Hepatocyte (in vitro differentiated cells): Measurements from ENCODE around the gene MMP15. TPM values are rescaled to one million over a fixed set of nuclear protein-coding genes. Genes with fewer than 3 reads are reported as not detected.

Experiments used
- DNase-seq: peaks from one replicate; pipeline ENCODE4 v3.0.0-alpha.2; 2016; ENCODE audit warnings: low spot score
- H2AFZ ChIP-seq: fragments of 200-600 bp; sonication (generic); 2 replicates; pipeline ENCODE4 v1.6.0; 2016; ENCODE audit warnings: antibody characterized with exemption, mild to moderate bottlenecking
- H3K27ac ChIP-seq: fragments of 200-600 bp; sonication (generic); 2 replicates; pipeline ENCODE4 v1.5.1; 2016; ENCODE audit warnings: mild to moderate bottlenecking
- H3K27me3 ChIP-seq: fragments of 200-600 bp; sonication (generic); 2 replicates; pipeline ENCODE4 v1.6.1; 2016
- H3K36me3 ChIP-seq: fragments of 200-600 bp; sonication (generic); replicated peaks from 2 replicates; pipeline ENCODE4 v1.5.1; 2016; ENCODE audit warnings: low read depth; ENCODE audit not compliant: insufficient read depth
- H3K4me1 ChIP-seq: fragments of 200-600 bp; sonication (generic); 2 replicates; pipeline ENCODE4 v1.5.1; 2016; ENCODE audit warnings: mild to moderate bottlenecking, moderate library complexity; ENCODE audit not compliant: insufficient read depth
- H3K4me2 ChIP-seq: fragments of 200-600 bp; sonication (generic); 2 replicates; pipeline ENCODE4 v1.6.0; 2016
- H3K4me3 ChIP-seq: fragments of 200-600 bp; sonication (generic); 2 replicates; pipeline ENCODE4 v1.5.1; 2016; ENCODE audit warnings: mild to moderate bottlenecking
- H3K79me2 ChIP-seq: fragments of 200-600 bp; sonication (generic); 2 replicates; pipeline ENCODE4 v1.6.0; 2017; ENCODE audit warnings: mild to moderate bottlenecking
- H3K9me2 ChIP-seq: fragments of 200-600 bp; sonication (generic); replicated peaks from 2 replicates; pipeline ENCODE4 v1.6.0; 2017; ENCODE audit warnings: mild to moderate bottlenecking; ENCODE audit not compliant: insufficient read depth
- H3K9me3 ChIP-seq: fragments of 200-600 bp; sonication (generic); 2 replicates; pipeline ENCODE4 v1.5.1; 2016; ENCODE audit warnings: low read depth, mild to moderate bottlenecking
- H4K20me1 ChIP-seq: fragments of 200-600 bp; sonication (generic); 2 replicates; pipeline ENCODE4 v1.6.0; 2016; ENCODE audit warnings: mild to moderate bottlenecking; ENCODE audit not compliant: insufficient read depth, poor library complexity, severe bottlenecking
- EZH2 ChIP-seq: fragments of 200-600 bp; sonication (generic); IDR thresholded peaks from 2 replicates; pipeline ENCODE4 v1.6.1; 2016; ENCODE audit warnings: antibody characterized with exemption, mild to moderate bottlenecking, borderline replicate concordance
- EZH2phosphoT487 ChIP-seq: fragments of 200-600 bp; sonication (generic); IDR thresholded peaks from one replicate; pipeline ENCODE4 v1.6.1; 2018; ENCODE audit warnings: antibody characterized with exemption, mild to moderate bottlenecking, low read depth, moderate library complexity; ENCODE audit not compliant: unreplicated experiment, severe bottlenecking
- WGBS: methylation state at CpG from one replicate; pipeline ENCODE4 v1.1.6; 2016; ENCODE audit warnings: low lambda C conversion rate; ENCODE audit errors: missing lambda C conversion rate; 5-methylcytosine and 5-hydroxymethylcytosine counted together
- polyA plus RNA-seq: library from polyadenylated mRNA; unstranded; fragments of >200 nt; fragmentation: Nextera tagmentation; extraction: Ambion mirVana; gene quantifications from 2 replicates; pipeline ENCODE4 v1.2.1, GENCODE V29; 2016
- total RNA-seq: library from RNA; depleted of rRNA; stranded (reverse); fragments of >200 nt; gene quantifications from 2 replicates; pipeline ENCODE4 v1.2.3, GENCODE V29; 2014
- TF ChIP-seq, protein P1 (sequence below): fragments of 200-600 bp; sonication (generic); IDR thresholded peaks from 2 replicates; pipeline ENCODE4 v1.5.1; 2016; ENCODE audit warnings: antibody characterized with exemption, mild to moderate bottlenecking; ENCODE audit not compliant: poor library complexity

Gene MMP15
- total and polyA plus RNA-seq, 2 experiments from 2014 or later = 39.0 to 56.1 TPM

DNA sequence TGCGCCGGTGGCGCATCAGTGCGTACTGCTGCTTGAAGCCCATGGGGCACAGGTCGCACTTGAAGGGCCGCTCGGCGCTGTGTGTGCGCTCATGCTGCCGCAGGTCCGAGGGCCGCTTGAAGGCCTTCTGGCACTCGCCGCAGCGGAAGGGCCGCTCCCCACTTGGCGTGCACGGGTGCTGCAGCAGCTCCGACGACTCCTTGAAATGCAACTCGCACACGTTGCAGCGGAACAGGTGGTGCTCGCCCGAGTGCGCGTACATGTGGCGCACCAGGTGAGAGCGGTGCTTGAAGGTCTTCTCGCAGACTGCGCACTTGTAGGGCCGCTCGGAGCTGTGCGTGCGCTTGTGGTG lies 28.4 kb upstream of the MMP15 start:
- no peaks in the 10 kb centered on the region for H3K27me3 ChIP-seq
- no peak overlapping the region for H3K4me3 ChIP-seq
- peaks cover 11% of the 10 kb centered on the region for H3K79me2 ChIP-seq
- no peak overlapping the region for H2AFZ ChIP-seq
- H4K20me1 ChIP-seq = peaks cover 7% of the 10 kb centered on the region
- H3K9me2 ChIP-seq = no peaks in the 10 kb centered on the region
- no peaks in the 10 kb centered on the region for H3K36me3 ChIP-seq
- WGBS = 99% methylated on average over 35 of the region's 35 CpGs
- H3K9me3 ChIP-seq = no peaks in the 10 kb centered on the region
- no peak for TF ChIP-seq EZH2
- TF ChIP-seq, protein P1, sequence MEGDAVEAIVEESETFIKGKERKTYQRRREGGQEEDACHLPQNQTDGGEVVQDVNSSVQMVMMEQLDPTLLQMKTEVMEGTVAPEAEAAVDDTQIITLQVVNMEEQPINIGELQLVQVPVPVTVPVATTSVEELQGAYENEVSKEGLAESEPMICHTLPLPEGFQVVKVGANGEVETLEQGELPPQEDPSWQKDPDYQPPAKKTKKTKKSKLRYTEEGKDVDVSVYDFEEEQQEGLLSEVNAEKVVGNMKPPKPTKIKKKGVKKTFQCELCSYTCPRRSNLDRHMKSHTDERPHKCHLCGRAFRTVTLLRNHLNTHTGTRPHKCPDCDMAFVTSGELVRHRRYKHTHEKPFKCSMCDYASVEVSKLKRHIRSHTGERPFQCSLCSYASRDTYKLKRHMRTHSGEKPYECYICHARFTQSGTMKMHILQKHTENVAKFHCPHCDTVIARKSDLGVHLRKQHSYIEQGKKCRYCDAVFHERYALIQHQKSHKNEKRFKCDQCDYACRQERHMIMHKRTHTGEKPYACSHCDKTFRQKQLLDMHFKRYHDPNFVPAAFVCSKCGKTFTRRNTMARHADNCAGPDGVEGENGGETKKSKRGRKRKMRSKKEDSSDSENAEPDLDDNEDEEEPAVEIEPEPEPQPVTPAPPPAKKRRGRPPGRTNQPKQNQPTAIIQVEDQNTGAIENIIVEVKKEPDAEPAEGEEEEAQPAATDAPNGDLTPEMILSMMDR = no peak
- no peak overlapping the region for H3K4me2 ChIP-seq
- no peak for DNase-seq
- no peak overlapping the region for H3K27ac ChIP-seq
- peaks cover 17% of the 10 kb centered on the region for H3K4me1 ChIP-seq

DNA sequence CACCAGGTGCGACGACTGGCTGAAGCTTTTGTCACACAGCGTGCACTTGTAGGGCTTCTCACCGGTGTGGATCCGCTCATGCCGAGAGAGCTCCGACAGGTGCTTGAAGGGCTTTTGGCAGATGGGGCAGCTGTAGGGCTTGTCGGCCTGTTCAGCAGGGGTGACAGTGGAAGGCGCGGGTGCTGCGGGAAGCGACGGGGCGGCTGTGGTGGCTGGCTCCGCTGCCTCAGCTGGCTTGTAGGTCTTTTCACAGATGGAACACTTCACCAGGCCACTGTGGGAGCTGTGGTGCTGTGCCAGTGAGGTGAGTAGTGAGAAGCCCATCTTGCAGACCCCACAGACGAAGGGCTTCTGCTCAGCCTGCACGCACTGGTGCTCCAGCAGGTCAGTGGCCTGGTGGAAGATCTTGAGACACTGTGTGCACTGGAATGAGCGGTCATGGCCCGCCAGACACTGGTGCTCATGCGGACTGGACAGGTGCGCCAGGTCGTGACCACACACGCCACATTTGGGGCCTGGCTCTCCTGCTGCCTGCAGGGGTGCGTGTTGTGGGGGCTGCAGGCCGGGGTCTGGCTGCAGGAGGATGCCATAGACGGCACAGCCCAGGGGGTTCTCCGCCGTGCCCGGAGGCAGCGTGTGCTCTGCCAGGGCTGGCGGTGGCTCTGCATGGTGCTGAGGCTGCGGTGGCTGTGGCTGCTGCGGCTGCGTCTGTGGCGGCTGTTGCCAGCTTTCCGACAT lies 27.9 kb upstream of the MMP15 start:
- no peak overlapping the region for H3K4me2 ChIP-seq
- no peak overlapping the region for H3K27ac ChIP-seq
- DNase-seq = no peak
- WGBS = 96% methylated on average over 35 of the region's 36 CpGs
- peaks cover 11% of the 10 kb centered on the region for H3K79me2 ChIP-seq
- H2AFZ ChIP-seq = no peak overlapping the region
- no peaks in the 10 kb centered on the region for H3K36me3 ChIP-seq
- no peaks in the 10 kb centered on the region for H3K9me2 ChIP-seq
- peaks cover 7% of the 10 kb centered on the region for H4K20me1 ChIP-seq
- no peak overlapping the region for H3K4me3 ChIP-seq
- TF ChIP-seq EZH2 (no peak), EZH2phosphoT487 (no peak)
- TF ChIP-seq, protein P1 = no peak
- peaks cover 17% of the 10 kb centered on the region for H3K4me1 ChIP-seq
- H3K27me3 ChIP-seq = no peaks in the 10 kb centered on the region
- H3K9me3 ChIP-seq = no peaks in the 10 kb centered on the region

DNA sequence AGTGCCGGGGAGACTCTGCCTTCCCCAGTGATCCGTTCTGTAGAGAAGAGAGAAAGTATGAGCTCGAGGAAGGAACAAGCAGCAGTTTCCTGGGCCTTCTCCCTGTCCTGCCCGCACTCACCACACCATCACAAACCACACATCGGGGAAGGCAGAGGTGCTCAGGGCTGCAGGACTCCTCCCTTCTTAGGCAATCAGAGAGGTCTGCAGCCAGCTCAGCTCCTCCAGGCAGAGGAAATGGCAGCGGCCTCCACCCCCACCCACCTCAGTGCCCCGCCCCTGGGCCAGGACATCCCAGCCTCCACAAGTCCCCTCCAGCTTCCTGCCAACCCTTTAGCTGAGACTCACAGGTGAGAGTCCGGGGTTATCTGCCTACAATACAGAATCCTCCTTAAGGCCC lies 27.1 kb upstream of the MMP15 start:
- no peak overlapping the region for H3K4me3 ChIP-seq
- WGBS = 76% methylated on average over 8 of the region's 8 CpGs
- peak; percentile 52 for DNase-seq
- H3K9me3 ChIP-seq = no peaks in the 10 kb centered on the region
- H2AFZ ChIP-seq = no peak overlapping the region
- no peak for TF ChIP-seq EZH2phosphoT487
- TF ChIP-seq EZH2 = no peak
- TF ChIP-seq, protein P1 = no peak
- H3K27ac ChIP-seq = no peak overlapping the region
- H4K20me1 ChIP-seq = peaks cover 7% of the 10 kb centered on the region
- no peaks in the 10 kb centered on the region for H3K36me3 ChIP-seq
- H3K9me2 ChIP-seq = no peaks in the 10 kb centered on the region
- peaks cover 17% of the 10 kb centered on the region for H3K4me1 ChIP-seq
- peak overlapping the region; percentile 99 for H3K4me2 ChIP-seq
- H3K79me2 ChIP-seq = peaks cover 11% of the 10 kb centered on the region
- H3K27me3 ChIP-seq = no peaks in the 10 kb centered on the region

DNA sequence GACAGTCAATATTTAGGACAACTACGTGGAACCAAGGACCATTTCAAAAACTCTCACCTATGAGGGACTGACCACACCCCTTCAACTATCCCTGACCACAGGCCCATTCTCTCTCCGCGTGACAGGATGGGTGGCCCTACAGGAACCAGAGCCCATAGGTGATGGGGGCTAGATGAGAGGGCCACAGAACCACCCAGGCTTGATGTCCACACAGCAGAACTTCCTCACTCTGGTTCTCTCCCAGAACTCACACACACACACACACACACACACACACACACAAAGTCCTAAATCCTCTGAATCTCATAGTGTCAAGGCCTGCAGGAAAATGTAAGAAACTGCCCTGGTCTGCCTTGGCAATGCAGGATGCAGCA lies 26.6 kb upstream of the MMP15 start:
- TF ChIP-seq EZH2 = no peak
- TF ChIP-seq EZH2phosphoT487 = no peak
- TF ChIP-seq, protein P1 = no peak

More for the DNA sequence above, 26.6 kb upstream of the MMP15 start:
- H3K9me3 ChIP-seq = no peaks in the 10 kb centered on the region
- H3K27me3 ChIP-seq = no peaks in the 10 kb centered on the region
- peaks cover 17% of the 10 kb centered on the region for H3K4me1 ChIP-seq
- H3K36me3 ChIP-seq = no peaks in the 10 kb centered on the region
- H4K20me1 ChIP-seq = peaks cover 7% of the 10 kb centered on the region
- WGBS = 97% methylated on average over 3 of the region's 3 CpGs
- peak overlapping the region; percentile 90 for H3K27ac ChIP-seq
- DNase-seq = no peak
- peaks cover 11% of the 10 kb centered on the region for H3K79me2 ChIP-seq
- H3K4me2 ChIP-seq = peak overlapping the region; percentile 99
- H3K9me2 ChIP-seq = no peaks in the 10 kb centered on the region
- no peak overlapping the region for H2AFZ ChIP-seq
- H3K4me3 ChIP-seq = no peak overlapping the region
